GM18951 (cell line): Measurements from ENCODE around the gene SPTBN4.
"Not testable (repeated sequence)": the region's sequence is repeated elsewhere in the genome, so short reads cannot be mapped to it uniquely, and the experiment has no call there.

Experiments used
- POLR2A ChIP-seq: IDR thresholded peaks from 4 replicates; pipeline ENCODE4 v1.6.1; 2011; ENCODE audit warnings: mild to moderate bottlenecking; ENCODE audit not compliant: insufficient read length, insufficient read depth; ENCODE audit errors: extremely low read depth
- in situ Hi-C: fragments of 300-500 bp; cut with MboI; formaldehyde crosslinking; loops from one replicate; pipeline ENCODE4 v1.12.0; 2022; ENCODE audit warnings: low sequenced_read_pairs, mixed read lengths, inconsistent platforms; ENCODE audit not compliant: unreplicated experiment

SPTBN4 gene

GRCh38 chr19:40583283-40583682, 116.5 kb downstream of the SPTBN4 start:
- in situ Hi-C loops: no loop called here
- TF ChIP-seq POLR2A: no peak

GRCh38 chr19:40584007-40584406, 117.2 kb downstream of the SPTBN4 start:
- in situ Hi-C loops: no loop called here
- no peak for TF ChIP-seq POLR2A

- in situ Hi-C loops: no loop called here
- TF ChIP-seq POLR2A: no peak
These were observed 118.6 kb downstream of the SPTBN4 start for GRCh38 chr19:40585241-40585981.

DNA sequence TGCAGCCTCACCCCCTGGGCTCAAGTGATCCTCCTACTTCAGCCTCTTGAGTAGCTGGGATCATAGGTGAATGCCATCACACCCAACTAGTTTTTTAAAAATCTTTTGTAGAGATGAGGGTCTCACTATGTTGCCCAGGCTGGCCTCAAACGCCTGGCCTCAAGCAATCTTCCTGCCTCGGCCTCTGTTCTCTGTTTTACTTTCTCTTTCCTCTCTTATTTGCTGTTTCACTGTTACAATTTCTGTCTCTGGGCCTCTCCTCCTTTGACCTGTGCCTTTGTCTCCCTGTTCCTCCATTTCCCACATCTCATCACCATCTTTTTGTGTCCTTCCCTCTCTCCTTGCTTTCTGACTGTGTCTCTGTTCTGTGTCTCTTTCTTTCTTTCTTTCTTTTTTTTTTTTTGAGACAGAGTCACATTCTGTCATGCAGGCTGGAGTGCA, 119.2 kb downstream of the SPTBN4 start:
- no peak for TF ChIP-seq POLR2A
- in situ Hi-C loops: no loop called here

DNA sequence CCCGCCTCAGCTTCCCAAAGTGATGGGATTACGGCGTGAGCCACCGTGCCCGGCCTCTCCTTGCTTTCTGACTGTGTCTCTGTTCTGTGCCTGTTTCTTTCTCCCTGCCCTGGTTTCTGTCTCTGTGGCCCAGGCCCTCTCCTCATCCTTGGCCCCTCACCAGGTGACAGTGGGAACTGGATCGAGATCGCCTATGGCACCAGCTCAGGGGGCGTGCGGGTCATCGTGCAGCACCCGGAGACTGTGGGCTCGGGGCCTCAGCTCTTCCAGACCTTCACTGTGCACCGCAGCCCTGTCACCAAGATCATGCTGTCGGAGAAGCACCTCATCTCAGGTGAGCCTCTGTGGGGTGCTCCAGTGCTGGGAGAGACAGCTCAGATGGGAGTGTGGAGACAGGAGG, 119.8 kb downstream of the SPTBN4 start:
- TF ChIP-seq POLR2A: no peak
- in situ Hi-C loops: no loop called here

DNA sequence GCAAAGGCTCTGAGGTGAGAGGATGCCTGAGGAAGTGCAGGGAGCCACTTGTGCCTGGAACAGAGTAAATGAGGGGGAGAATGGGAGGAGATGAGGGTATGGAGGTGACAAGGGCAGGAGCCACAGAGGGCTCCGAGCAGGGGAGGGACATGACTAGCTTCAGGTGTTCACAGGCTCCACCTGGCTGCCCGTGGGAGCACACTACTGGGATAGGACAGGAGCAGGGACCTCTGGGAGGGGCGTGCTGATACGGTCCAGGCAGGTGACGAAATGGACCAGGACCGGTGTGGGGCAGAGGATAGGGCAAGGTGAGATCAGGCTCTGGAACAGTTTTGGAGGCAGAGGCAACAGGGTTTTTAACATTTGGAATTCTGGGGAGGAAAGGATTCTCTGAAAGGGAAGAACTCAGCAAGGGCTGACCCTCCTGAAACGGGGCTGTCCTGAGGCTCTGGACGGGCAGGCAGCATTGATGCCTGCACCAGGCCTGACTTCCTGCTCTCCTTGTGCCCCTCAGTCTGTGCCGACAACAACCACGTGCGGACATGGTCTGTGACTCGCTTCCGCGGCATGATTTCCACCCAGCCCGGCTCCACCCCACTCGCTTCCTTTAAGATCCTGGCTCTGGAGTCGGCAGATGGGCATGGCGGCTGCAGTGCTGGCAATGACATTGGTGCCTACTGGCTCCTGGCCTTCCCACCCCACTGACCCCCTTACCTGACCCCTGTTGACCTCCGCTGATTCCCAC, 121.5 kb downstream of the SPTBN4 start:
- TF ChIP-seq POLR2A: no peak
- in situ Hi-C loops: no loop called here

DNA sequence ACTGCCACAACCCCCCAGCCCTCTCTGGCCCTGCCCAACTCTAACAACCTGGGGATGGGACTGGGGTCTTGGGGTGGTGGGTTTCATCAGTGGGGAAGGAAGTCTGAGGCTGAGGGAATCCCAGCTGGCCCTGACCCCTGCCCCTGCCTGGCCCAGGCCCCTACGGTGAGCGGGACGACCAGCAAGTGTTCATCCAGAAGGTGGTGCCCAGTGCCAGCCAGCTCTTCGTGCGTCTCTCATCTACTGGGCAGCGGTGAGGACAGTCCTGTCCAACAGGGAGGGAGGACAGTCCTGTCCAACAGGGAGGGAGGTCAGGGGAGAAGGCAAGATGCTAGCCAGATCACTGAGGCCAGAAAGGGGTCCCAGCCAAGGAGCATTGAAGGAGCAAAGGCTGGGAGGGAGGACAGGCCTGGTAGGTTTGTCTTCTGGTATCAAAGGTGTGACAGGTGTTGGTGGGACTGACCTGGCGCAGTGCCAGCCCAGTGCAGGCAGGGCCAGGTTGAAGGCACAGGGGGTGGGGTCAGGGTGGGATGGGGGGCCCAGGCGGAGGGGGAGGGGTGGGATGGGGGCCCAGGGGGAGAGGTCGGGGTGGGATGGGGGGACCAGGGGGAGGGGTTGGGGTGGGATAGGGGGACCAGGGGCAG, 122.2 kb downstream of the SPTBN4 start:
- in situ Hi-C loops: no loop called here

GRCh38 chr19:40589591-40590429, 123.0 kb downstream of the SPTBN4 start:
- TF ChIP-seq POLR2A: no peak
- in situ Hi-C loops: no loop called here

More for the DNA sequence above, 122.2 kb downstream of the SPTBN4 start:
- no peak for TF ChIP-seq POLR2A

GRCh38 chr19:40590464-40591265, 123.9 kb downstream of the SPTBN4 start:
- in situ Hi-C loops: no loop called here
- no peak for TF ChIP-seq POLR2A

- in situ Hi-C loops: not testable (repeated sequence)
These were observed 124.9 kb downstream of the SPTBN4 start for GRCh38 chr19:40591724-40592123.

- in situ Hi-C loops: no loop called here
- no peak for TF ChIP-seq POLR2A
These were observed 125.4 kb downstream of the SPTBN4 start for GRCh38 chr19:40592170-40592569.

DNA sequence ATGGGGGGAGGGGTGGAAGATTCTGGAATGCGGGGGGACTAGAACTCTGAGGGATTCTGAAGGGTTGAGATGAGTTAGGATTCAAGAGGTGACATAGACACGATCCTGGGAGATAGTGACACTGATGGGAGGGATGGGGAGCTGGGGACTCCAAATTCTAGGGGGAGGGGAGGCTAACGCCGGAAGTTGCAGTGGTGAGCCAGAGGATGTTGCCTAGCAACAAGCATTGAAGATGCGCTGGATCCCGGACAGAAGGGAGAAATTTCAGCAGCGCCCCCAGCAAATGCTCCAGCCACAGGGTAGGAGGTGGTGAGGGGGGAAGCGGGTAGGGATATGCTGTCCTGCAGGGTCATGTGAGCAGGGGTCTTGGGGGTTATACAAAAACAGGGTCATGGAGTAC, 127.5 kb downstream of the SPTBN4 start:
- in situ Hi-C loops: no loop called here
- TF ChIP-seq POLR2A: no peak
